ENCODE results near the gene LTBP4. TPM values are rescaled to one million over a fixed set of nuclear protein-coding genes. Genes with fewer than 3 reads are reported as not detected.

The LTBP4 gene
- total and polyA plus RNA-seq, 2 of the 13 experiments (the other 11 are each of a cell fraction or from before 2014, with no cell fraction given) = 0.86 to 2.3 TPM

DNA sequence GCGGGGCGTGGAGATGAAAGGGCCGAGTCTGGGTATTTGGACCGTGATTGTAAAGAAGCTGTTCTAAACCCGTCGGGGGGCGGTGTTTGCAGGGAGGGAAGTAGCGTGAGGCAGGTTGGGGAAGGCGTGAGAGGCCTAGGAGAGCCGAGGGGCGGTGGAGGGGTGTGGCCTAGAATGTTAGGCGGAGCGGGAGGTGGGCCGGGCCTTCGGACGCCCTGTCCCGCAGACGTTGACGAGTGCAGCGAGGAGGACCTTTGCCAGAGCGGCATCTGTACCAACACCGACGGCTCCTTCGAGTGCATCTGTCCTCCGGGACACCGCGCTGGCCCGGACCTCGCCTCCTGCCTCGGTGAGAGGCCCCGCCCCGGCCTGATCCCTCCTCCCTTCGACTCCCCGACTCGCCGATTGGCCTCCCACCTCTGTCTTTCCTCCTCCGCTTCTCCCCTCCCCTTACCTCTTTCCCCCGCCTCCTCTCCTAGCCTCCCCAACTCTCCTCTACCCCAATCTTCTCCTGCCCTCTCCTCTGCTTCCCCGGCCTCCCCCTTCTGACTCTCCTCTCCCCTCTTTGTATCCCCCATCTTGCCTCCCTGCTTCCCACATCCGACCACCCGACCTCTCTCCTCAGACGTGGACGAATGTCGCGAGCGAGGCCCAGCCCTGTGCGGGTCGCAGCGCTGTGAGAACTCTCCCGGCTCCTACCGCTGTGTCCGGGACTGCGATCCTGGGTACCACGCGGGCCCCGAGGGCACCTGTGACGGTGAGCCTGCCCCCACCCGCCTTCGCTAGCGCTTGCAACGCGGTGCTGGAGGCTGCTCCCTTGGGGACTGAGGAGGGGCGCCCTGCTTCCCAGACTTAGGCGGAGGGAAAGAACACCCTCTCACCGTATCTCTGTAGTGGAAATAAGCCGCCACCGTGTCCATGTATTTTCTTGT lies 12.8 kb downstream of the LTBP4 start (continued):
- TF ChIP-seq, protein P1, sequence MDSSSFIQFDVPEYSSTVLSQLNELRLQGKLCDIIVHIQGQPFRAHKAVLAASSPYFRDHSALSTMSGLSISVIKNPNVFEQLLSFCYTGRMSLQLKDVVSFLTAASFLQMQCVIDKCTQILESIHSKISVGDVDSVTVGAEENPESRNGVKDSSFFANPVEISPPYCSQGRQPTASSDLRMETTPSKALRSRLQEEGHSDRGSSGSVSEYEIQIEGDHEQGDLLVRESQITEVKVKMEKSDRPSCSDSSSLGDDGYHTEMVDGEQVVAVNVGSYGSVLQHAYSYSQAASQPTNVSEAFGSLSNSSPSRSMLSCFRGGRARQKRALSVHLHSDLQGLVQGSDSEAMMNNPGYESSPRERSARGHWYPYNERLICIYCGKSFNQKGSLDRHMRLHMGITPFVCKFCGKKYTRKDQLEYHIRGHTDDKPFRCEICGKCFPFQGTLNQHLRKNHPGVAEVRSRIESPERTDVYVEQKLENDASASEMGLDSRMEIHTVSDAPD (CRISPR knock-in tag; IDR thresholded peaks at IDR 0.05) = no peak
- TF ChIP-seq, protein P2, sequence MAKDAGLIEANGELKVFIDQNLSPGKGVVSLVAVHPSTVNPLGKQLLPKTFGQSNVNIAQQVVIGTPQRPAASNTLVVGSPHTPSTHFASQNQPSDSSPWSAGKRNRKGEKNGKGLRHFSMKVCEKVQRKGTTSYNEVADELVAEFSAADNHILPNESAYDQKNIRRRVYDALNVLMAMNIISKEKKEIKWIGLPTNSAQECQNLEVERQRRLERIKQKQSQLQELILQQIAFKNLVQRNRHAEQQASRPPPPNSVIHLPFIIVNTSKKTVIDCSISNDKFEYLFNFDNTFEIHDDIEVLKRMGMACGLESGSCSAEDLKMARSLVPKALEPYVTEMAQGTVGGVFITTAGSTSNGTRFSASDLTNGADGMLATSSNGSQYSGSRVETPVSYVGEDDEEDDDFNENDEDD (CRISPR knock-in tag; IDR thresholded peaks at IDR 0.05; ENCODE audit: borderline replicate concordance) = peak; percentile 30; the same call in 1 of the 2 replicates
- TF ChIP-seq ZFP62 (CRISPR knock-in tag; IDR thresholded peaks at IDR 0.05) (no peak), SMAD1 (CRISPR knock-in tag; IDR thresholded peaks at IDR 0.05; ENCODE audit: borderline replicate concordance, low read depth) (no peak), MTA1 (CRISPR knock-in tag; IDR thresholded peaks at IDR 0.05; ENCODE audit: borderline replicate concordance) (no peak), MXD4 (CRISPR knock-in tag; IDR thresholded peaks at IDR 0.05) (no peak), U2AF1 (optimal IDR thresholded peaks at IDR 0.05; ENCODE audit: low read depth, low read length) (no peak), ZNF777 (CRISPR knock-in tag; IDR thresholded peaks at IDR 0.05) (peak; percentile 91), SP1 (IDR thresholded peaks at IDR 0.05) (no peak), SP1 (CRISPR knock-in tag; IDR thresholded peaks at IDR 0.05) (peak; percentile 31; the same call in 1 of the 2 replicates), MED8 (CRISPR knock-in tag; IDR thresholded peaks at IDR 0.05; ENCODE audit: insufficient replicate concordance) (no peak), ZNF34 (CRISPR knock-in tag; IDR thresholded peaks at IDR 0.05; ENCODE audit: borderline replicate concordance) (no peak), RELA (CRISPR knock-in tag; IDR thresholded peaks at IDR 0.05) (no peak), MEIS2 (CRISPR knock-in tag; IDR thresholded peaks at IDR 0.05) (no peak), ZNF253 (CRISPR knock-in tag; IDR thresholded peaks at IDR 0.05; ENCODE audit: borderline replicate concordance) (no peak), ZNF317 (CRISPR knock-in tag; IDR thresholded peaks at IDR 0.05) (no peak)
- TF ChIP-seq, protein P3, sequence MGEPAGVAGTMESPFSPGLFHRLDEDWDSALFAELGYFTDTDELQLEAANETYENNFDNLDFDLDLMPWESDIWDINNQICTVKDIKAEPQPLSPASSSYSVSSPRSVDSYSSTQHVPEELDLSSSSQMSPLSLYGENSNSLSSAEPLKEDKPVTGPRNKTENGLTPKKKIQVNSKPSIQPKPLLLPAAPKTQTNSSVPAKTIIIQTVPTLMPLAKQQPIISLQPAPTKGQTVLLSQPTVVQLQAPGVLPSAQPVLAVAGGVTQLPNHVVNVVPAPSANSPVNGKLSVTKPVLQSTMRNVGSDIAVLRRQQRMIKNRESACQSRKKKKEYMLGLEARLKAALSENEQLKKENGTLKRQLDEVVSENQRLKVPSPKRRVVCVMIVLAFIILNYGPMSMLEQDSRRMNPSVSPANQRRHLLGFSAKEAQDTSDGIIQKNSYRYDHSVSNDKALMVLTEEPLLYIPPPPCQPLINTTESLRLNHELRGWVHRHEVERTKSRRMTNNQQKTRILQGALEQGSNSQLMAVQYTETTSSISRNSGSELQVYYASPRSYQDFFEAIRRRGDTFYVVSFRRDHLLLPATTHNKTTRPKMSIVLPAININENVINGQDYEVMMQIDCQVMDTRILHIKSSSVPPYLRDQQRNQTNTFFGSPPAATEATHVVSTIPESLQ (CRISPR knock-in tag; conservative IDR thresholded peaks at IDR 0.05) = no peak
- TF ChIP-seq, protein P4, sequence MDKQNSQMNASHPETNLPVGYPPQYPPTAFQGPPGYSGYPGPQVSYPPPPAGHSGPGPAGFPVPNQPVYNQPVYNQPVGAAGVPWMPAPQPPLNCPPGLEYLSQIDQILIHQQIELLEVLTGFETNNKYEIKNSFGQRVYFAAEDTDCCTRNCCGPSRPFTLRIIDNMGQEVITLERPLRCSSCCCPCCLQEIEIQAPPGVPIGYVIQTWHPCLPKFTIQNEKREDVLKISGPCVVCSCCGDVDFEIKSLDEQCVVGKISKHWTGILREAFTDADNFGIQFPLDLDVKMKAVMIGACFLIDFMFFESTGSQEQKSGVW (CRISPR knock-in tag; IDR thresholded peaks at IDR 0.05; ENCODE audit: borderline replicate concordance) = no peak
- TF ChIP-seq, protein P5, sequence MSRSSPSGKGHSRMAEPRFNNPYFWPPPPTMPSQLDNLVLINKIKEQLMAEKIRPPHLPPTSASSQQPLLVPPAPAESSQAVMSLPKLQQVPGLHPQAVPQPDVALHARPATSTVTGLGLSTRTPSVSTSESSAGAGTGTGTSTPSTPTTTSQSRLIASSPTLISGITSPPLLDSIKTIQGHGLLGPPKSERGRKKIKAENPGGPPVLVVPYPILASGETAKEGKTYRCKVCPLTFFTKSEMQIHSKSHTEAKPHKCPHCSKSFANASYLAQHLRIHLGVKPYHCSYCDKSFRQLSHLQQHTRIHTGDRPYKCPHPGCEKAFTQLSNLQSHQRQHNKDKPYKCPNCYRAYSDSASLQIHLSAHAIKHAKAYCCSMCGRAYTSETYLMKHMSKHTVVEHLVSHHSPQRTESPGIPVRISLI (CRISPR knock-in tag; IDR thresholded peaks at IDR 0.05; ENCODE audit: borderline replicate concordance) = no peak
- TF ChIP-seq, protein P6, sequence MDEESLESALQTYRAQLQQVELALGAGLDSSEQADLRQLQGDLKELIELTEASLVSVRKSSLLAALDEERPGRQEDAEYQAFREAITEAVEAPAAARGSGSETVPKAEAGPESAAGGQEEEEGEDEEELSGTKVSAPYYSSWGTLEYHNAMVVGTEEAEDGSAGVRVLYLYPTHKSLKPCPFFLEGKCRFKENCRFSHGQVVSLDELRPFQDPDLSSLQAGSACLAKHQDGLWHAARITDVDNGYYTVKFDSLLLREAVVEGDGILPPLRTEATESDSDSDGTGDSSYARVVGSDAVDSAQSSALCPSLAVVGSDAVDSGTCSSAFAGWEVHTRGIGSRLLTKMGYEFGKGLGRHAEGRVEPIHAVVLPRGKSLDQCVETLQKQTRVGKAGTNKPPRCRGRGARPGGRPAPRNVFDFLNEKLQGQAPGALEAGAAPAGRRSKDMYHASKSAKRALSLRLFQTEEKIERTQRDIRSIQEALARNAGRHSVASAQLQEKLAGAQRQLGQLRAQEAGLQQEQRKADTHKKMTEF (CRISPR knock-in tag; IDR thresholded peaks at IDR 0.05) = no peak
- TF ChIP-seq, protein P7, sequence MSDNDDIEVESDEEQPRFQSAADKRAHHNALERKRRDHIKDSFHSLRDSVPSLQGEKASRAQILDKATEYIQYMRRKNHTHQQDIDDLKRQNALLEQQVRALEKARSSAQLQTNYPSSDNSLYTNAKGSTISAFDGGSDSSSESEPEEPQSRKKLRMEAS (IDR thresholded peaks at IDR 0.05) = peak; percentile 33; the same call in 1 of the 2 replicates

All from HepG2 (cell line).